ENCODE measurements around the gene ARHGEF17.
A peak's percentile ranks its signal among the peaks of the same experiment; 100 is the strongest.

The ARHGEF17 gene

DNA sequence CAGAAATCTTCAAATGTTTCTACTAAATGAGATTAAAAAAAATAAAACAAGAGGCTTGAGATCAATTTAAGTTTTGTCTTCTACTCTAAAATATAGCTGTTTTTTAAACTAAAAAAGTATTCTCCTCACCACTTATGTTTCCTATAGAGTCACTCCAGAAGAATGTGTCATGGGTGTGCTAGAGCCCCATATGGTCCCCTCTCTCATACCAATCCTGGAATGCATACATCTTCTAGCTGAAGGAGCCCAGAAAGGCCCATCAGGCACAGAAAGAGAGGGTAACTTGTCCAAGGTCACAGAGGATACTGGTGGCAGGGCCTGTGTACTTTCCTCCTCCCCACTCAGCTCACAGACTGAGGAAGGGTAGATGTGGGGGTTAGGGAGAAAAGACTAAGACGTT lies 102.6 kb downstream of the ARHGEF17 start:
- ChIA-PET POLR2A (interaction anchor here (0.7 kb wide), 1 partner anchor 188 kb away, joined by 3 read pairs; no protein-coding TSS in a partner anchor), CTCF (interaction anchor here (0.7 to 3.7 kb wide), 10 partner anchors 10 to 252 kb away, joined by 3 to 23 read pairs (median 5); no protein-coding TSS in a partner anchor)
- no peak for DNase-seq (ENCODE audit: low read depth, low spot score)
- TF ChIP-seq, protein P1, sequence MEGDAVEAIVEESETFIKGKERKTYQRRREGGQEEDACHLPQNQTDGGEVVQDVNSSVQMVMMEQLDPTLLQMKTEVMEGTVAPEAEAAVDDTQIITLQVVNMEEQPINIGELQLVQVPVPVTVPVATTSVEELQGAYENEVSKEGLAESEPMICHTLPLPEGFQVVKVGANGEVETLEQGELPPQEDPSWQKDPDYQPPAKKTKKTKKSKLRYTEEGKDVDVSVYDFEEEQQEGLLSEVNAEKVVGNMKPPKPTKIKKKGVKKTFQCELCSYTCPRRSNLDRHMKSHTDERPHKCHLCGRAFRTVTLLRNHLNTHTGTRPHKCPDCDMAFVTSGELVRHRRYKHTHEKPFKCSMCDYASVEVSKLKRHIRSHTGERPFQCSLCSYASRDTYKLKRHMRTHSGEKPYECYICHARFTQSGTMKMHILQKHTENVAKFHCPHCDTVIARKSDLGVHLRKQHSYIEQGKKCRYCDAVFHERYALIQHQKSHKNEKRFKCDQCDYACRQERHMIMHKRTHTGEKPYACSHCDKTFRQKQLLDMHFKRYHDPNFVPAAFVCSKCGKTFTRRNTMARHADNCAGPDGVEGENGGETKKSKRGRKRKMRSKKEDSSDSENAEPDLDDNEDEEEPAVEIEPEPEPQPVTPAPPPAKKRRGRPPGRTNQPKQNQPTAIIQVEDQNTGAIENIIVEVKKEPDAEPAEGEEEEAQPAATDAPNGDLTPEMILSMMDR (IDR thresholded peaks at IDR 0.05; ENCODE audit: insufficient read depth, low read length, missing control alignments), result no peak
- no peak overlapping the region for H3K4me3 ChIP-seq (ENCODE audit: low read depth, low read length)

DNA sequence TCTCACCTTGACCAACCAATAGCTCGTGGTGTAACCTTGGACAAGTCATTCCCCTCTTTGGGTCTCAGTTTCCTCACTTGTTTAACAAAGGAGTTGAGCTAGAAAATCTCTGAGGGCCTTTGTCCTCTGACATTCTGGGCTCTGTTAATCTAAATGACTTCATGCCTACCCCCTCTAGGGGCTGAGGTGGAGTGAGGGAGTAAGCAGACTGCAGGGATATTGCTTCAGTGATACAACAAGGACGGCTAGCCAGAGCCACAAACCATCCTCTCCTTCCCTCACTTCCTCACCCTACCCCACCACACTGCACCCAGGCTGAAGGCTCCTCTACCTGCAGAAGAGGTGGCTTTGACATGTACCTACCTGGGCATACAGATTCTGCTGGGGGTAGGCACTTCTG lies 103.0 kb downstream of the ARHGEF17 start:
- H3K4me3 ChIP-seq (ENCODE audit: low read depth, low read length), result no peak overlapping the region
- CTCF ChIA-PET, result interaction anchor here (0.9 to 3.7 kb wide), 9 partner anchors 11 to 249 kb away, joined by 3 to 23 read pairs (median 5); no protein-coding TSS in a partner anchor
- POLR2A ChIA-PET, result interaction anchor here (0.7 kb wide), 1 partner anchor 188 kb away, joined by 3 read pairs; no protein-coding TSS in a partner anchor
- TF ChIP-seq, protein P1 (IDR thresholded peaks at IDR 0.05; ENCODE audit: insufficient read depth, low read length, missing control alignments), result no peak
- no peak for DNase-seq (ENCODE audit: low read depth, low spot score)

DNA sequence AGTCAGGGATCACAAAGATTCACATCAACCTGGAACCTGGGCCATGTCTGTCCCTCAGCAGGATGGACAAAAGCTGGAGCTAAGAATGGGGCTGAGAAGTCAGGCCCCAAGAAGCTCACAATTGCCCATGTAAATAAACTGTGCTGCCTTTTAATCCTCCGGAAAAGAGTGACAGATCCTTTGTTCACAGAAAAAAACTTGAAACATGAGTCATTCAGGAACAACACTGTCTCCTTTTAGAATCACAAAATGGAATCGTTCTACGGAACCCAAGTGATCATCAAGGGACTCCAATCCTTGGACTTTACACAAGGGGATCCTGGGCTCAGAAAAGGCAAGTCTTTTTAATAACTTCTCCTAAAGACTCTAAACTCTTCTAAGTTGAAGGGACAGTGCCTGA lies 104.2 kb downstream of the ARHGEF17 start:
- no peak for DNase-seq (ENCODE audit: low read depth, low spot score)
- CTCF ChIA-PET, result interaction anchor here (1.0 to 6.7 kb wide), 4 partner anchors 9 to 248 kb away, joined by 3 to 50 read pairs (median 28); no protein-coding TSS in a partner anchor
- TF ChIP-seq, protein P1 (IDR thresholded peaks at IDR 0.05; ENCODE audit: insufficient read depth, low read length, missing control alignments), result no peak
- POLR2A ChIA-PET, result no interaction called here
- H3K4me3 ChIP-seq (ENCODE audit: low read depth, low read length), result no peak overlapping the region

DNA sequence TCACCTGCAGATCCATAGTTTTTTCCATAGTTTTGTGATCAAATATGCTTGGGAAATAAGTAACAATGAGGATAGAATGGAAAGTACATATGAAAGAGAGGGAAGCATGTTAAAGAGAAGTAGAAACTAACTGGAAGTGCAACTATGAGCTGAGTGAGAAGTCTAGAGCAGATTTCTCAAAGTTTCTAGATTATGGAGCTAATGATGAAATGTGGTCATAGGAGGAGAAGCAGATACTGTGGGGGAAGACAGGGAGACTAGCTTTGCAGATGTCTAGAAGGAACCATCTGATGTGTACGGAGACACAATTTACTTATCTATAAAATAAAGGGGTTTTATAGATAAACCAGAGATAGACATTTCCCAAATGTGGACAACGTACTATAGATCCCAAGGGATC lies 105.2 kb downstream of the ARHGEF17 start:
- H3K4me3 ChIP-seq (ENCODE audit: low read depth, low read length), result no peak overlapping the region
- no peak for DNase-seq (ENCODE audit: low read depth, low spot score)
- POLR2A ChIA-PET, result no interaction called here
- CTCF ChIA-PET, result interaction anchor here (0.7 to 6.7 kb wide), 6 partner anchors 9 to 247 kb away, joined by 3 to 50 read pairs (median 10); no protein-coding TSS in a partner anchor
- TF ChIP-seq, protein P1 (IDR thresholded peaks at IDR 0.05; ENCODE audit: insufficient read depth, low read length, missing control alignments), result no peak

DNA sequence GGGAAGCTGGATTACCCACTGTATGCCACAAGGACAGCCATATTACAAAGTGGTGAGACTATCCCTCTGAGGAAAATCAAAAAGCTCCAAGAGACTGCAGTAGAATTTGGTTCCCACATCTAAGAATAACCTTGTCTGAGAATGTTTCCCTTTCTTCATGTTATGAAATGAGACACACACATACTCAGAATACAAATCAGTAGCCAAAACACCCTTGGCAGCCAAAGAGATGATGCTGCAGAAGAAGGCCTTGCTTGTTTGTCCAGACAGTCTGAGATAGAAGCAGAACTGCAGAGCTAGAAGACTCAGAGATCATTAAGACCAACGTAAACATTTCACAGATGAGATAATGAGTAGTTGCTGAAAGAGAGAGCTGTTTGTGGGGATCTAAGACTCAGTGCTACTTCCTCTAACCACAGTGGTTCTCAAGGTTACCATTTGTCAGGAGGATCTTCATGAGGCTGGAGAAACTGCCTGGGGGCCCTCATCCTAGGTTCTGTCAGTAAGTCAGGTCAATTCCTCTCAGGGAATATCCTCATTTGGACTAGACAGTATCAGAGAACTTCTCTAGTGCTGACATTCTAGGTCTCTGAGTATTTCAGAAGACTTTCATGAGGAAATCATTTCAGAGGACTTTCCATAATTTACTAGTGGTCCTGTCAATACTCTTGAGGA lies 107.0 kb downstream of the ARHGEF17 start:
- CTCF ChIA-PET, result interaction anchor here (0.8 to 6.7 kb wide), 15 partner anchors 8 to 246 kb away, joined by 3 to 50 read pairs (median 4); no protein-coding TSS in a partner anchor
- H3K4me3 ChIP-seq (ENCODE audit: low read depth, low read length), result no peak overlapping the region
- POLR2A ChIA-PET, result interaction anchor here (1.0 to 2.6 kb wide), 6 partner anchors 11 to 50 kb away, joined by 3 to 9 read pairs (median 4); partner anchors contain the start of gene RELT
- TF ChIP-seq, protein P1 (IDR thresholded peaks at IDR 0.05; ENCODE audit: insufficient read depth, low read length, missing control alignments), result no peak
- peak; percentile 95 for DNase-seq (ENCODE audit: low read depth, low spot score)

Data from AG04449 (cell line).